SK-N-MC (cell line): ENCODE measurements around the gene ABCB4.
"Not testable (repeated sequence)": the region's sequence is repeated elsewhere in the genome, so short reads cannot be mapped to it uniquely, and the experiment has no call there.

ENCODE experiments used
- DNase-seq: peaks from one replicate; pipeline ENCODE4 v3.0.0-alpha.2; 2011; ENCODE audit warnings: low read depth, low spot score
- H3K27ac ChIP-seq: fragments of 200-600 bp; sonication (generic); 2 replicates; pipeline ENCODE4 v1.5.1; 2016; ENCODE audit warnings: mixed run types
- H3K36me3 ChIP-seq: fragments of 200-600 bp; sonication (generic); 2 replicates; pipeline ENCODE4 v1.6.1; 2017; ENCODE audit warnings: antibody characterized with exemption, low read length, mixed read lengths; ENCODE audit not compliant: insufficient read depth
- H3K4me3 ChIP-seq: fragments of 200-600 bp; sonication (generic); 2 replicates; pipeline ENCODE4 v1.5.1; 2016
- H3K9ac ChIP-seq: fragments of 200-600 bp; sonication (generic); 2 replicates; pipeline ENCODE4 v1.8.0; 2017; ENCODE audit warnings: mixed run types, mixed read lengths; ENCODE audit not compliant: insufficient read length
- H3K9me3 ChIP-seq: fragments of 200-600 bp; sonication (generic); 2 replicates; pipeline ENCODE4 v1.6.1; 2017; ENCODE audit warnings: low read depth, mild to moderate bottlenecking, antibody characterized with exemption, low read length, moderate library complexity, mixed read lengths
- EZH2 ChIP-seq: fragments of 200-600 bp; sonication (generic); IDR thresholded peaks from one replicate; pipeline ENCODE4 v1.6.1; 2017; ENCODE audit warnings: antibody characterized with exemption
- FOXP2 ChIP-seq: optimal IDR thresholded peaks from 2 replicates; pipeline ENCODE3; 2011; ENCODE audit warnings: mild to moderate bottlenecking, moderate library complexity; ENCODE audit not compliant: insufficient read depth; ENCODE audit errors: extremely low read length, control extremely low read depth
- POLR2AphosphoS5 ChIP-seq: IDR thresholded peaks from 2 replicates; pipeline ENCODE4 v1.6.1; 2012; ENCODE audit warnings: mild to moderate bottlenecking, low read depth, low read length, borderline replicate concordance

ABCB4 gene

DNA sequence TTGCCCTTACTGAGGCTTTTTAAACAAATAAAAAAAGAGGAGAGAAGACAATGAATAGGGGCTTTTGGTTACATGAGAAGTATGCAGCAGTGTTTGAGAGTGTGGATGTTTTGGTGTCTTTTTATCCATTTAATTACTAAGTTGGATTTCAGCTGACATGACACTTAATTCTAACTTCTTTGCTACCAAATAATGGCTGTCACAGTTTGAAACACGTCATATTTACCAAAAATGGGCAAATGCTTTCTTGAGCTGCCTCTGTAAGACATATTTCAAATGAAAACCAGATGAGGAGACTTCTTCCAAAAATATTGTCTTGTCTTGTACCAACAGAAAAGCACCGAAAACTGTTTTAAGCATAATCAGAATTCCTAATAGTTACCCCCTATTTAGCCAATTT lies 4.0 kb downstream of the ABCB4 start:
- TF ChIP-seq EZH2 = no peak
- no peak for TF ChIP-seq FOXP2
- no peak for TF ChIP-seq POLR2AphosphoS5
- Histone ChIP-seq H3K9me3 (no peaks in the 10 kb centered on the region), H3K27ac (no peak overlapping the region), H3K36me3 (no peaks in the 10 kb centered on the region), H3K4me3 (no peak overlapping the region), H3K9ac (no peak overlapping the region)
- no peak for DNase-seq

DNA sequence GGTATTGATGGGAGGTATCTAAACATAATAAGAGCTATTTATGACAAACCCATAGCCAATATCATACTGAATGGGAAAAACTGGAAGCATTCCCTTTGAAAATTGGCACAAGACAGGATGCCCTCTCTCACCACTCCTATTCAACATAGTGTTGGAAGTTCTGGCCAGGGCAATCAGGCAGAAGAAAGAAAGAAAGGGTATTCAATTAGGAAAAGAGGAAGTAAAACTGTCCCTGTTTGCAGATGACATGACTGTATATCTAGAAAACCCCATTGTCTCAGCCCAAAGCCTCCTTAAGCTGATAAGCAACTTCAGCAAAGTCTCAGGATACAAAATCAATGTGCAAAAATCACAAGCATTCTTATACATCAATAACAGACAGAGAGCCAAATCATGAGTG lies 6.3 kb downstream of the ABCB4 start:
- not testable (repeated sequence) for H3K27ac ChIP-seq, H3K4me3 ChIP-seq, H3K9me3 ChIP-seq, H3K36me3 ChIP-seq, H3K9ac ChIP-seq, DNase-seq

DNA sequence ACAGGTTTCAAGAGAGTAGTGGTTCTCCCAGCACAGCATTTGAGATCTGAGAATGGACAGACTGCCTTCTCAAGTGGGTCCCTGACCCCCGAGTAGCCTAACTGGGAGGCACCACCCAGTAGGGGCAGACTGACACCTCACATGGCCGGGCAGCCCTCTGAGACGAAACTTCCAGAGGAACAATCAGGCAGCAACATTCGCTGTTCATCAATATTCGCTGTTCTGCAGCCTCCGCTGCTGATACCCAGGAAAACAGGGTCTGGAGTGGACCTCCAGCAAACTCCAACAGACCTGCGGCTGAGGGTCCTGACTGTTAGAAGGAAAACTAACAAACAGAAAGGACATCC lies 10.0 kb downstream of the ABCB4 start:
- not testable (repeated sequence) for H3K9ac ChIP-seq, DNase-seq, H3K36me3 ChIP-seq, H3K9me3 ChIP-seq, H3K27ac ChIP-seq, H3K4me3 ChIP-seq

DNA sequence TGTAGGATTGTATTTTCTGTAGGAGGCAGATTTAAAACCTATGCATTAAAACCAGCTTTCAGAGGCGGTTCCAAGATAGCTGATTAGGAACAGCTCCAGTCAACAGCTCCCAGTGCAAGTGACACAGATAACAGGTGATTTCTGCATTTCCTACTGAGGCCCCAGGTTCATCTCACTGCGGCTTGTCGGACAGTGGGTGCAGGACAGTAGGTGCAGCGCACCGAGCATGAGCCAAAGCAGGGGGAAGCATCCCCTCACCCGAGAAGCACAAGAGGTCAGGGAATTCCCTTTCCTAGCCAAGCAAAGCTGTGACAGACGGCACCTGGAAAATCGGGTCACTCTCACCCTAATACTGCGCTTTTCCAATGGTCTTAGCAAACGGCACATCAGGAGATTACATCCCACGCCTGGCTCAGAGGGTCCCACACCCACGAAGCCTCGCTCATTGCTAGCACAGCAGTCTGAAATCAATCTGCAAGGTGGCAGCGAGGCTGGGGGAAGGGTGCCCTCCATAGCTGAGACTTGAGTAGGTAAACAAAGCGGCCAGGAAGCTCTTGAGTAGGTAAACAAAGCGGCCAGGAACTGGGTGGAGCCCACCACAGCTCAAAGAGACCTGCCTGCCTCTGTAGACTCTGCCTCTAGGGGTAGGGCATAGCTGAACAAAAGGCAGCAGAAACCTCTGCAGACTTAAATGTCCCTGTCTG lies 10.5 kb downstream of the ABCB4 start:
- DNase-seq, H3K9me3 ChIP-seq, H3K27ac ChIP-seq, H3K36me3 ChIP-seq, H3K4me3 ChIP-seq, H3K9ac ChIP-seq: not testable (repeated sequence)

DNA sequence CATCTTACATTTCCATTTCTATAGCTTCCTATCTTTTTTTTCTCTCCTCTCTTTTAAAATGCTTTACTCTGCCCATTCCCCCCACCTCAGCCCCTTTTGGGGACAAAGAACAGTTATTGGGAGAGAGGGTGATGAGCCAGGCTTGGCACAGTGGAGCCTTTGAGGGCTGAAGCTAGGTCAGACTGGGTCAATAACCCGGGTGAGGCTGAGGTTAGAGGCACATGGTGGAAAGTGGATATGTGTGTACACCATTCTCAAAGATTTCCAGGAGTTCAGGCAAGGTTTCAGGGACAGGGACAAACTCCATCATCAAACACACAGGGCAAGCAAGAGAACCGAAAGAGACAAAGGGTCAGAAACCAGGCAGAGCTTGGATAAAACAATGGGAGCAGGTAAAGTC lies 11.5 kb downstream of the ABCB4 start:
- H3K4me3 ChIP-seq = no peak overlapping the region
- no peaks in the 10 kb centered on the region for H3K9me3 ChIP-seq
- no peak overlapping the region for H3K27ac ChIP-seq
- H3K36me3 ChIP-seq = no peaks in the 10 kb centered on the region
- DNase-seq = no peak
- TF ChIP-seq POLR2AphosphoS5 = no peak
- TF ChIP-seq EZH2 = no peak
- no peak for TF ChIP-seq FOXP2
- H3K9ac ChIP-seq = no peak overlapping the region

- H3K36me3 ChIP-seq, H3K9me3 ChIP-seq, H3K4me3 ChIP-seq, DNase-seq, H3K9ac ChIP-seq, H3K27ac ChIP-seq: not testable (repeated sequence)
Observed at GRCh38 chr7:87460444-87460843, 15.0 kb downstream of the ABCB4 start.

- no peak overlapping the region for H3K4me3 ChIP-seq
- H3K27ac ChIP-seq = no peak overlapping the region
- H3K9me3 ChIP-seq = no peaks in the 10 kb centered on the region
- DNase-seq = no peak
- H3K9ac ChIP-seq = no peak overlapping the region
- no peak for TF ChIP-seq FOXP2
- no peak for TF ChIP-seq EZH2
- TF ChIP-seq POLR2AphosphoS5 = no peak
- no peaks in the 10 kb centered on the region for H3K36me3 ChIP-seq
Observed at GRCh38 chr7:87459941-87460340, 15.5 kb downstream of the ABCB4 start.

GRCh38 chr7:87458148-87458547 lies 17.3 kb downstream of the ABCB4 start:
- TF ChIP-seq FOXP2 (no peak), EZH2 (no peak), POLR2AphosphoS5 (no peak)
- no peaks in the 10 kb centered on the region for H3K9me3 ChIP-seq
- DNase-seq = no peak
- H3K9ac ChIP-seq = no peak overlapping the region
- no peaks in the 10 kb centered on the region for H3K36me3 ChIP-seq
- no peak overlapping the region for H3K27ac ChIP-seq
- H3K4me3 ChIP-seq = no peak overlapping the region

DNA sequence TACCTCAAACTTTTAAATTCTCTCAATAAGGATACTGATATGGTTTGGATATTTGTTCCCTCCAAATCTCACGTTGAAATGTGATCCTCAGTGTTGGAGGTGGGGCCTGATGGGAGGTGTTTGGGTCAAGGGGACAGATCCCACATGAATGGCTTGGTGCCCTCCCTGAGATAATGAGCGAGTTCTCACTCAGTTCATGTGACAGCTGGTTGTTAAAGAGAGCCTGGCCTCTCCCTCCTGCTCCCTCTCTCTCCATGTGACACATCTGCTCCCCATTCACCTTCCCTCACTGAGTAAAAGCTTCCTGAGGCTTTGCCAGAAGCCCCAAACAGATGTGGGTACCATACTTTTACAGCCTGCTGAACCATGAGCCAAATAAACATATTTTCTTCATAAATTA lies 19.2 kb downstream of the ABCB4 start:
- Histone ChIP-seq H3K9ac (no peak overlapping the region), H3K36me3 (no peaks in the 10 kb centered on the region), H3K9me3 (no peaks in the 10 kb centered on the region), H3K4me3 (no peak overlapping the region), H3K27ac (no peak overlapping the region)
- no peak for TF ChIP-seq FOXP2
- no peak for TF ChIP-seq POLR2AphosphoS5
- no peak for TF ChIP-seq EZH2
- DNase-seq = no peak

DNA sequence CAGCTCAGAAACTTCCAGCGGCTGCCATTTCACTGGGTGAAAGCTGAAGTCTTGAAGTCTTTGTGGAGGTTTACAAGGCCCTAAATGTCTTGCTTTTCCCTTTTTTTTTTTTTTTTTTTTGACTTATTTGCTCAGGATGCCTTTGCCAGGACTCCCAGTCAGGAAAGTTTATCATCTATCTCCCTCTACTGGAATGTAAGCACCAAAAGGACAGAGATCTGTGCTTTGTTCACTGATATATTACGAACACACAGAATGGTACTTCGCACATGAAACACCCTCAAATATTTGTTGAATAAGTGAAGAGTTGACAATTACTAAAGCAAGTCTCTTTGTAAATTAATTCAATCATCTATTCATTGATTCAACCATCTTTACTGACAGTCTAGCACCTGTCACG lies 23.2 kb downstream of the ABCB4 start:
- no peak overlapping the region for H3K9ac ChIP-seq
- no peaks in the 10 kb centered on the region for H3K36me3 ChIP-seq
- no peaks in the 10 kb centered on the region for H3K9me3 ChIP-seq
- no peak for DNase-seq
- H3K4me3 ChIP-seq = no peak overlapping the region
- no peak overlapping the region for H3K27ac ChIP-seq
- no peak for TF ChIP-seq EZH2
